ENCODE data around the gene PROCA1. TPM values are rescaled to one million over a fixed set of nuclear protein-coding genes. Genes with fewer than 3 reads are reported as not detected.

Gene PROCA1
- total and polyA plus RNA-seq, 9 donors, result 2.7 to 6.7 (median 5.0) TPM

DNA sequence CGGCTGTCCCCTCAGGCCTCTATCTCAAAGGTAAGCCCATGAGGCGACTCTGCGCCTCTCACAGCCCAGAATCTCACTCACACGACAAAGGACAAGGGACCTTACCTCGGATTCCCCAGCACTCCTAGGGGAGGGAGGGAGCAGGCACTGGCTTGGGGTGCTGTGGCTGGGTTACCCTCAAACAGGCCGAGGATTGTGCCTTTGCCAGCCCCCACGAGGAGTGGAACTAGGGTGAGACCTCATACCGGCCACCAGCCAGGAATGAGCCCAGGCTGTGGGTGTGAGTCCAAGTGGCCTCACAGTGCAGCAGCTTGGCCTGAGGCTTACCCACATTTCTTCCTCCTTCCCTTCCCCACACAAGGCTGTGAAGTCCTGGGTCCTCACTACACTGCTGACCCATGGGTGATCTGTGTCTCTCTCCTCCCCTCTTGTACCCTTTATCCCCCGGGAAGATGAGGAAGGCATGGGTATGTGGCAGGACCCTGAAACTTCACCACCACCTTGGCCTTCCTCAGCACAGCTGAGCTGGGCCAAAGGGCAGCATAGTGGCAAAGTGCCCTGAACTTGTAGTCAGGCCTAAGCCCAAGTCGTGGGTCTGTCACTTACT lies 5.9 kb downstream of the PROCA1 start:
- no peak overlapping the region for H3K27ac ChIP-seq

DNA sequence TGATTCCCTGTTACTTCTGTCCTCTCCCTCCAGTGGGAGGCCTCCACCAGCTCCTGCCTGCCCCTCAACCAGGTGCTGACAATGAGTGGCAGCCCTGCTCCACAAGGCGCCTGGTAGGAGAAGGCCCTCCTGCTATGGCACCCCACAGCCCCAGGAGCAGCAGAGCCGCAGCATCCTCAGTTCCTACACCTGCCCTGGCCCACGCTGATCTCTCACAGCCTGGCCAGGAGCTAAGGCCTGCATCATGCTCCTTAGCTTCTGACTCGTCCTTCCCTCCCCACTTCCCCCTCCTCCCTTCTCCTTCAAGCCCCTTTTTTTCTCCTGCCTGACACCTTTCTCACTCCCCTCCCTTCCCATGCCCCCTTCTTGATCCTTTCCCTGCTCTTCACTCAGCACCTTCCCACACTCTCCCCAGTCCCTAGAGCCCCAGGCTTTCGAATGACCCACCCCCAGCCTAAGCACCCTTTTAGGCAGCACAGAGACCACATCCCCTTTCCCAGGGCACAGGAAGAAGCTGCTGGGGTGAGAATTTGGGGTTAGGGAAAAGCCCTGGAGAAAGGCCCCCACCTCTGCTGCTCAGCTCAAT lies 6.5 kb downstream of the PROCA1 start:
- no peaks in the 10 kb centered on the region for H3K9me3 ChIP-seq
- no peak for DNase-seq
- H3K27ac ChIP-seq, result no peak overlapping the region
- WGBS, 3 donors, result 69 to 78% (median 71%) methylated on average over 5 of the region's 5 CpGs
- TF ChIP-seq, protein P1, sequence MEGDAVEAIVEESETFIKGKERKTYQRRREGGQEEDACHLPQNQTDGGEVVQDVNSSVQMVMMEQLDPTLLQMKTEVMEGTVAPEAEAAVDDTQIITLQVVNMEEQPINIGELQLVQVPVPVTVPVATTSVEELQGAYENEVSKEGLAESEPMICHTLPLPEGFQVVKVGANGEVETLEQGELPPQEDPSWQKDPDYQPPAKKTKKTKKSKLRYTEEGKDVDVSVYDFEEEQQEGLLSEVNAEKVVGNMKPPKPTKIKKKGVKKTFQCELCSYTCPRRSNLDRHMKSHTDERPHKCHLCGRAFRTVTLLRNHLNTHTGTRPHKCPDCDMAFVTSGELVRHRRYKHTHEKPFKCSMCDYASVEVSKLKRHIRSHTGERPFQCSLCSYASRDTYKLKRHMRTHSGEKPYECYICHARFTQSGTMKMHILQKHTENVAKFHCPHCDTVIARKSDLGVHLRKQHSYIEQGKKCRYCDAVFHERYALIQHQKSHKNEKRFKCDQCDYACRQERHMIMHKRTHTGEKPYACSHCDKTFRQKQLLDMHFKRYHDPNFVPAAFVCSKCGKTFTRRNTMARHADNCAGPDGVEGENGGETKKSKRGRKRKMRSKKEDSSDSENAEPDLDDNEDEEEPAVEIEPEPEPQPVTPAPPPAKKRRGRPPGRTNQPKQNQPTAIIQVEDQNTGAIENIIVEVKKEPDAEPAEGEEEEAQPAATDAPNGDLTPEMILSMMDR (IDR thresholded peaks at IDR 0.05), result no peak
- TF ChIP-seq EP300 (IDR thresholded peaks at IDR 0.05), result no peak
- no peak for TF ChIP-seq POLR2A (IDR thresholded peaks at IDR 0.05)
- intact Hi-C loops (cut with DNase I), result loop anchor here in 2 of 4 donors (1.0 to 10.0 kb wide), 2 partner anchors 28 to 50 kb away; no protein-coding TSS in a partner anchor
- H3K36me3 ChIP-seq, result no peaks in the 10 kb centered on the region
- H3K27me3 ChIP-seq, result no peaks in the 10 kb centered on the region
- H3K4me1 ChIP-seq (ENCODE audit: insufficient read depth), result peaks cover 3% of the 10 kb centered on the region
- no peak overlapping the region for H3K4me3 ChIP-seq

More for the DNA sequence above, 5.9 kb downstream of the PROCA1 start:
- WGBS, 3 donors, result 54 to 62% (median 58%) methylated on average over 10 of the region's 10 CpGs
- no peak for DNase-seq
- H3K4me3 ChIP-seq, result no peak overlapping the region
- H3K27me3 ChIP-seq, result no peaks in the 10 kb centered on the region
- no peaks in the 10 kb centered on the region for H3K36me3 ChIP-seq
- H3K4me1 ChIP-seq (ENCODE audit: insufficient read depth), result peaks cover 3% of the 10 kb centered on the region
- no peaks in the 10 kb centered on the region for H3K9me3 ChIP-seq
- intact Hi-C loops (cut with DNase I), result loop anchor here in 2 of 4 donors (1.0 to 10.0 kb wide), 2 partner anchors 27 to 51 kb away; no protein-coding TSS in a partner anchor
- TF ChIP-seq POLR2A (IDR thresholded peaks at IDR 0.05) (no peak), EP300 (IDR thresholded peaks at IDR 0.05) (no peak)
- TF ChIP-seq, protein P1 (IDR thresholded peaks at IDR 0.05), result no peak

DNA sequence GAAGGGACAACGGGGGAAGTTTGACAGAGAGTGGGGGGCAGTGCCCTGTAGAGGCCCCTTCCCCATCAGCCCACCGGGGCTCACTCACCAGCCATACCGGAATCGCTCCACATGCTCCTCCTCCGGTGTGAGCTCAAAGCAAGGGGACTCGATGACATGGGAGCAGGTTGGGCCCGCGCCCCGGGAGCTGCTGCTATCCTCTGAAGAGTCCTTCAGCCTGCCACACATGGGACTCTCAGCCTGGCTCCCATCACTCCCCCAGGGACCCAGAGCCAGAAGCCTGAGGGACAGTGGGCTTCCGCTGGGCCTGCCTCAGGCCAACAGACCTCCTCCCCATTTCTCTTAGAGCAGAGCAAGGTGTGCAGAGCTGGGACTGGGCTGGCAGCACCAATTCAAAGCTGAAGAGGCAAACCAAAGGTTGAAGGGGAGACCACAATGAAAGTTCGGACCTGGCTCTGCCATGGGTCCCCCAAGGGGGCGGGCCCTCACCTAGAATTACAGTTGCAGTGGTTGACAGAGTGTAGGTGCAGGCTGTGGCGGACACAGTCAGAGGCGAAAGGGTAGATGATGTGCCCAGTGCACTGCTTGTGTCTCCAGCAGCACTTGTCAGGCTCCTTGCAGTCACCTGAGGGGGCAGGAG lies 7.3 kb downstream of the PROCA1 start:
- Histone ChIP-seq H3K36me3 (no peaks in the 10 kb centered on the region), H3K4me1 (ENCODE audit: insufficient read depth) (no peaks in the 10 kb centered on the region), H3K9me3 (no peaks in the 10 kb centered on the region), H3K27ac (no peak overlapping the region), H3K27me3 (no peaks in the 10 kb centered on the region), H3K4me3 (no peak overlapping the region)
- DNase-seq, result no peak
- intact Hi-C loops (cut with DNase I), result loop anchor here in 1 of 4 donors (10.0 kb wide), 1 partner anchor 50 kb away; no protein-coding TSS in a partner anchor
- TF ChIP-seq, protein P1 (IDR thresholded peaks at IDR 0.05), result no peak
- no peak for TF ChIP-seq POLR2A (IDR thresholded peaks at IDR 0.05)
- TF ChIP-seq EP300 (IDR thresholded peaks at IDR 0.05), result no peak
- 80 to 88% (median 83%) methylated on average over 13 to 14 of the region's 14 CpGs for WGBS, 3 donors

DNA sequence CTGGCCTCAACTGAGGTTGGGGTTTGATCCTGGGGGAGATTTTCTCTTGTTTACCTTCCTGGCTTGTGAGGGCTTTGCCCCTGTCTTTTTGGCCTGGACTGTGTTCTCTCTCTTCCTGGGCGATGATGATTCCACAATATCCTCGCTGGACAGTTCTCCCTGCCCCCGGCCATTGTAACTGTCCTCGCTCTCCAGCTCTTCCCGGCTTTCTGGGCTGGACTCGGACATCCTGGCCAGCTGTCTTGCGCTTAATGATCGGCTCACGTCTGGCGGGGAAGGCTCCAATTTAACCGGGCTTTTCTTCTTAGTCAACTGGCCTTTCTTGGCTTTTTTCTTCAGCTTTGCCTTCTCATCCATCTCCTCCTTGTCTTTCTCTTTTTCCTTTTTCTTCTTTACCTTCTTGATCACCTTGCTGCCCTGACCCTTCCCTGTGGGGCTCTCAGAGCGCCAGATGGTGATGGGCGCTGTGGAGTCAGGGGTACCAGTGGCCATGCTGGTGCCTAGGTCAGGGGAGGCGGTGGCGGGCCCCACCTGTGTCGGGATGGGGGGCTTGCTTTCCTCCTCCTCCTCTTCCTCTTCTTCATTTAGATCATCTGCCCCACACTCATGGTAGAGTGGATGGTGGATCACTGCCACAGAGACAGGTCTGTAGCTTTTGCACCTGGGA lies 8.0 kb downstream of the PROCA1 start:
- Histone ChIP-seq H3K27ac (no peak overlapping the region), H3K4me3 (no peak overlapping the region), H3K27me3 (no peaks in the 10 kb centered on the region), H3K9me3 (no peaks in the 10 kb centered on the region), H3K4me1 (ENCODE audit: insufficient read depth) (no peaks in the 10 kb centered on the region), H3K36me3 (no peaks in the 10 kb centered on the region)
- no peak for DNase-seq
- intact Hi-C loops (cut with DNase I), result loop anchor here in 1 of 4 donors (10.0 kb wide), 1 partner anchor 49 kb away; no protein-coding TSS in a partner anchor
- WGBS, 3 donors, result 68 to 71% (median 69%) methylated on average over 16 of the region's 16 CpGs
- TF ChIP-seq POLR2A (IDR thresholded peaks at IDR 0.05) (no peak), EP300 (IDR thresholded peaks at IDR 0.05) (no peak)
- TF ChIP-seq, protein P1 (IDR thresholded peaks at IDR 0.05), result no peak

Measured in ovary (tissue), 9 donors.